Measurements from ENCODE around the gene ADORA2B. TPM values are rescaled to one million over a fixed set of nuclear protein-coding genes. Genes with fewer than 3 reads are reported as not detected.

Gene ADORA2B
- total and polyA plus RNA-seq, 2 experiments from 2014 or later = 3.3 to 7.9 TPM

- Histone ChIP-seq H3K9me2 (ENCODE audit: insufficient read depth) (0 out of 2 replicates have a peak, but pooled peaks cover 7% of the 10 kb centered on the region), H3K4me1 (ENCODE audit: insufficient read depth) (peaks cover 29% of the 10 kb centered on the region), H3K36me3 (ENCODE audit: insufficient read depth) (no peaks in the 10 kb centered on the region), H3F3A (replicated peaks; ENCODE audit: low read depth) (peaks cover 12% of the 10 kb centered on the region), H3K4me2 (peak overlapping the region; percentile 33), H3K27me3 (ENCODE audit: insufficient read depth) (no peaks in the 10 kb centered on the region), H4K20me1 (replicated peaks; ENCODE audit: insufficient read depth) (no peaks in the 10 kb centered on the region), H3K79me2 (replicated peaks; ENCODE audit: insufficient read depth) (no peaks in the 10 kb centered on the region; the same call in 1 of the 2 replicates), H3K4me3 (peak overlapping the region; percentile 38), H3K27ac (ENCODE audit: low read depth) (peak overlapping the region; percentile 98), H2AFZ (no peak overlapping the region)
- Mint-ChIP-seq H3K4me3 (peak overlapping the region; percentile 63), H3K36me3 (ENCODE audit: low read depth) (peaks cover 2% of the 10 kb centered on the region; the same call in 1 of the 3 replicates), H3K27me3 (ENCODE audit: insufficient read depth, low read depth, poor library complexity) (peaks cover 11% of the 10 kb centered on the region), H3K4me1 (peaks cover 55% of the 10 kb centered on the region), H3K9me3 (no peaks in the 10 kb centered on the region), H3K27ac (peak overlapping the region; percentile 98)
- no peak for TF ChIP-seq REST (IDR thresholded peaks at IDR 0.05; ENCODE audit: unreplicated experiment)
- TF ChIP-seq POLR2AphosphoS5 (IDR thresholded peaks at IDR 0.05; ENCODE audit: low read depth) = 0 out of 2 replicates have a peak, but pooled peaks have one; percentile 2
- DNase-seq (ENCODE audit: low spot score) (peak; percentile 80), ATAC-seq (peak; percentile 63)
These were observed 21.9 kb downstream of the ADORA2B start for GRCh38 chr17:15966879-15967248.

GRCh38 chr17:15967706-15968399, 22.9 kb downstream of the ADORA2B start:
- peaks cover 2% of the 10 kb centered on the region; the same call in 1 of the 3 replicates for H3K36me3 Mint-ChIP-seq (ENCODE audit: low read depth)
- H3K27ac Mint-ChIP-seq = peak overlapping the region; percentile 98
- H3K4me1 Mint-ChIP-seq = peaks cover 55% of the 10 kb centered on the region
- peaks cover 12% of the 10 kb centered on the region for H3F3A ChIP-seq (replicated peaks; ENCODE audit: low read depth)
- no peak overlapping the region for H3K4me3 ChIP-seq
- no peaks in the 10 kb centered on the region for H3K27me3 ChIP-seq (ENCODE audit: insufficient read depth)
- peaks cover 29% of the 10 kb centered on the region for H3K4me1 ChIP-seq (ENCODE audit: insufficient read depth)
- no peaks in the 10 kb centered on the region for H3K36me3 ChIP-seq (ENCODE audit: insufficient read depth)
- peak overlapping the region; percentile 41; the same call in 2 of the 3 replicates for H3K4me3 Mint-ChIP-seq
- 0 out of 2 replicates have a peak, but pooled peaks cover 7% of the 10 kb centered on the region for H3K9me2 ChIP-seq (ENCODE audit: insufficient read depth)
- peak overlapping the region; percentile 98 for H3K27ac ChIP-seq (ENCODE audit: low read depth)
- peaks cover 11% of the 10 kb centered on the region for H3K27me3 Mint-ChIP-seq (ENCODE audit: insufficient read depth, low read depth, poor library complexity)
- H3K79me2 ChIP-seq (replicated peaks; ENCODE audit: insufficient read depth) = no peaks in the 10 kb centered on the region; the same call in 1 of the 2 replicates
- no peak for ATAC-seq
- no peak for TF ChIP-seq EZH2phosphoT487 (IDR thresholded peaks at IDR 0.05; ENCODE audit: unreplicated experiment)
- no peak for TF ChIP-seq CREB1 (CRISPR knock-in tag; IDR thresholded peaks at IDR 0.05; ENCODE audit: low read depth)
- no peak for TF ChIP-seq JUNB (IDR thresholded peaks at IDR 0.05; ENCODE audit: unreplicated experiment)
- H3K9me3 Mint-ChIP-seq = no peaks in the 10 kb centered on the region
- no peak for DNase-seq (ENCODE audit: low spot score)
- H3K4me2 ChIP-seq = peak overlapping the region; percentile 33
- no peaks in the 10 kb centered on the region for H4K20me1 ChIP-seq (replicated peaks; ENCODE audit: insufficient read depth)
- H2AFZ ChIP-seq = no peak overlapping the region

- peaks cover 55% of the 10 kb centered on the region for H3K4me1 Mint-ChIP-seq
- Histone ChIP-seq H3K27me3 (ENCODE audit: insufficient read depth) (no peaks in the 10 kb centered on the region), H3K36me3 (ENCODE audit: insufficient read depth) (no peaks in the 10 kb centered on the region), H3K9me2 (ENCODE audit: insufficient read depth) (0 out of 2 replicates have a peak, but pooled peaks cover 7% of the 10 kb centered on the region), H2AFZ (no peak overlapping the region), H3K4me1 (ENCODE audit: insufficient read depth) (peaks cover 29% of the 10 kb centered on the region), H3K4me3 (no peak overlapping the region), H3F3A (replicated peaks; ENCODE audit: low read depth) (peaks cover 12% of the 10 kb centered on the region), H4K20me1 (replicated peaks; ENCODE audit: insufficient read depth) (no peaks in the 10 kb centered on the region), H3K4me2 (no peak overlapping the region), H3K27ac (ENCODE audit: low read depth) (no peak overlapping the region), H3K79me2 (replicated peaks; ENCODE audit: insufficient read depth) (no peaks in the 10 kb centered on the region; the same call in 1 of the 2 replicates)
- DNase-seq (ENCODE audit: low spot score) = no peak
- H3K4me3 Mint-ChIP-seq = no peak overlapping the region
- ATAC-seq = no peak
- H3K27ac Mint-ChIP-seq = no peak overlapping the region
- peaks cover 11% of the 10 kb centered on the region for H3K27me3 Mint-ChIP-seq (ENCODE audit: insufficient read depth, low read depth, poor library complexity)
- no peak for TF ChIP-seq JUNB (IDR thresholded peaks at IDR 0.05; ENCODE audit: unreplicated experiment)
- TF ChIP-seq EZH2 (IDR thresholded peaks at IDR 0.05; ENCODE audit: low read depth, unreplicated experiment) = no peak
- no peak for TF ChIP-seq STAT1 (IDR thresholded peaks at IDR 0.05; ENCODE audit: unreplicated experiment)
- no peak for TF ChIP-seq CTCF (conservative IDR thresholded peaks at IDR 0.05; ENCODE audit: low read depth in 2 of 2)
- TF ChIP-seq ZNF331 (CRISPR knock-in tag; IDR thresholded peaks at IDR 0.05; ENCODE audit: low read depth) = no peak
- TF ChIP-seq ZNF114 (CRISPR knock-in tag; IDR thresholded peaks at IDR 0.05) = no peak
- peaks cover 4% of the 10 kb centered on the region; the same call in 2 of the 3 replicates for H3K36me3 Mint-ChIP-seq (ENCODE audit: low read depth)
- no peaks in the 10 kb centered on the region for H3K9me3 Mint-ChIP-seq
These were observed 24.5 kb downstream of the ADORA2B start for GRCh38 chr17:15969463-15969862.
